Gastrocnemius medialis (tissue), 4 donors: ENCODE data around the gene UCK2. TPM values are rescaled to one million over a fixed set of nuclear protein-coding genes. Genes with fewer than 3 reads are reported as not detected.

ENCODE experiments used
- ATAC-seq, 2 donors: fragments of 150-250 bp; one replicate each; pipeline ENCODE4 v1.9.1; 2016
- DNase-seq, 2 donors: peaks; one replicate each; pipeline ENCODE4 v3.0.0-alpha.2; 2019
- H3K27ac ChIP-seq, 4 donors: fragments of 200-600 bp; sonication (generic); 1 replicate in 1 of 4; 2 replicates in 3 of 4; pipeline ENCODE4 v1.5.1; 2016 to 2018; ENCODE audit warnings: mild to moderate bottlenecking in 2 of 4, moderate library complexity in 1 of 4
- H3K27me3 ChIP-seq, 3 donors: fragments of 200-600 bp; sonication (generic) in 2 of 3; 1 replicate in 1 of 3; 2 replicates in 2 of 3; pipeline versions ENCODE4 v1.5.1 to v1.6.0; 2016 to 2019; ENCODE audit warnings: mild to moderate bottlenecking in 1 of 3, moderate library complexity in 1 of 3
- H3K36me3 ChIP-seq, 2 donors: fragments of 200-600 bp; sonication (generic) in 1 of 2; one replicate each; pipeline ENCODE4 v1.5.1; 2017 to 2018
- H3K4me1 ChIP-seq, 2 donors: fragments of 200-600 bp; sonication (generic) in 1 of 2; one replicate each; pipeline ENCODE4 v1.5.1; 2016 to 2017; ENCODE audit warnings: mild to moderate bottlenecking in 2 of 2
- H3K4me3 ChIP-seq, 4 donors: fragments of 200-600 bp; sonication (generic) in 3 of 4; 1 replicate in 1 of 4; 2 replicates in 3 of 4; pipeline ENCODE4 v1.5.1; 2016 to 2019; ENCODE audit warnings: mild to moderate bottlenecking in 2 of 4
- H3K9me3 ChIP-seq, 3 donors: fragments of 200-600 bp; sonication (generic) in 2 of 3; 1 replicate in 1 of 3; 2 replicates in 2 of 3; pipeline ENCODE4 v1.5.1; 2016 to 2019
- CTCF ChIP-seq, 5 experiments: fragments of 450-650 bp in 3 of 5; fragments of 200-600 bp in 2 of 5; sonication (generic) in 2 of 5; IDR thresholded peaks in 4 of 5; conservative IDR thresholded peaks in 1 of 5; 1 replicate in 4 of 5; 2 replicates in 1 of 5; pipeline ENCODE4 v1.5.1; 2016 to 2019; ENCODE audit warnings: antibody characterized with exemption in 5 of 5, mild to moderate bottlenecking in 3 of 5, moderate library complexity in 3 of 5
- POLR2A ChIP-seq, 2 donors: fragments of 450-650 bp; IDR thresholded peaks; one replicate each; pipeline ENCODE4 v1.6.1; 2017; ENCODE audit warnings: antibody characterized with exemption in 2 of 2, mild to moderate bottlenecking in 2 of 2, moderate library complexity in 2 of 2
- in situ Hi-C, 4 donors: fragments of 200-750 bp; cut with MboI; loops; one replicate each; pipeline versions ENCODE4 v1.15.0 to v1.8.0; 2017; ENCODE audit warnings: low sequenced_read_pairs in 4 of 4
- intact Hi-C: fragments of 100-400 bp; cut with DNase I; formaldehyde crosslinking; loops from one replicate; pipeline ENCODE4 v1.15.1; 2023; ENCODE audit warnings: low total_unique reads
- total RNA-seq, 4 donors: library from RNA; depleted of rRNA; stranded (reverse); fragments of >200 nt; gene quantifications; one replicate each; pipeline versions ENCODE4 v1.1.0 to v1.2.3, GENCODE V29; 2016

The UCK2 gene
- total RNA-seq, 4 donors from 2014 or later: 14.0 to 32.7 (median 24.1) TPM

GRCh38 chr1:165897326-165898303 lies 70.2 kb downstream of the UCK2 start:
- DNase-seq: no peak
- H3K27me3 ChIP-seq: no peaks in the 10 kb centered on the region
- ATAC-seq: no peak
- no peaks in the 10 kb centered on the region for H3K9me3 ChIP-seq
- in situ Hi-C loops (no loop called here), intact Hi-C loops (loop anchor here (1.0 to 5.0 kb wide), 2 partner anchors 40 to 68 kb away; no protein-coding TSS in a partner anchor)
- H3K4me3 ChIP-seq: no peak overlapping the region
- TF ChIP-seq POLR2A (IDR thresholded peaks at IDR 0.05): no peak
- TF ChIP-seq CTCF (IDR thresholded peaks at IDR 0.05 in 4 of 5, conservative IDR thresholded peaks at IDR 0.05 in 1 of 5): no peak
- H3K4me1 ChIP-seq: peaks cover 18 to 24% of the 10 kb centered on the region in 2 donors
- peak overlapping the region in 3 of 4 donors; percentile 35 to 87 (median 70) for H3K27ac ChIP-seq
- H3K36me3 ChIP-seq: no peaks in the 10 kb centered on the region

DNA sequence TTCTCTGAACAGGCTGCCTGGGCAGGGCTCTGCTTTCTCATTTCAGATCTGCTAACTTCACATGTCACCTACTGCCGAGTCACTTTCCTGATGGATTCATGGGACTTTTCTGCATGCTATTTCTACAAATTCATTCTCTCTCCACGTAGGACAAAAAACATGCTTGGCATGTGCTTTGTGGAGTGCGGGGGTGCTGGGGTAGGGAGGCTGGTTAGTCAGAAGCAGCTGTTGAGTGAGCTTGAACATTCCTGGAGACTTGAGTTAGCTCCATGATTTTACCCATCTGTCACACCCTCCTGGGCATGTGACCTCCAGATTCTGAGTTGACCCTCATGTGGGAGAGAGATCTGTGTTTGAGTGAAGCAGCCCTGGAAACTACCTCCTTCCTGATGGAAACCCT lies 71.4 kb downstream of the UCK2 start:
- intact Hi-C loops (loop anchor here (5.0 kb wide), 1 partner anchor 42 kb away; no protein-coding TSS in a partner anchor), in situ Hi-C loops (no loop called here)
- Histone ChIP-seq H3K9me3 (no peaks in the 10 kb centered on the region), H3K36me3 (no peaks in the 10 kb centered on the region), H3K27ac (peak overlapping the region; percentile 13 to 87 (median 33)), H3K4me1 (peaks cover 18 to 28% of the 10 kb centered on the region in 2 donors), H3K27me3 (no peaks in the 10 kb centered on the region), H3K4me3 (no peak overlapping the region)
- DNase-seq (peak in 1 of 2 donors; percentile 35), ATAC-seq (peak; percentile 36 to 41)
- TF ChIP-seq CTCF (IDR thresholded peaks at IDR 0.05 in 4 of 5, conservative IDR thresholded peaks at IDR 0.05 in 1 of 5) (no peak), POLR2A (IDR thresholded peaks at IDR 0.05) (peak in 1 of 2 donors; percentile 26)

DNA sequence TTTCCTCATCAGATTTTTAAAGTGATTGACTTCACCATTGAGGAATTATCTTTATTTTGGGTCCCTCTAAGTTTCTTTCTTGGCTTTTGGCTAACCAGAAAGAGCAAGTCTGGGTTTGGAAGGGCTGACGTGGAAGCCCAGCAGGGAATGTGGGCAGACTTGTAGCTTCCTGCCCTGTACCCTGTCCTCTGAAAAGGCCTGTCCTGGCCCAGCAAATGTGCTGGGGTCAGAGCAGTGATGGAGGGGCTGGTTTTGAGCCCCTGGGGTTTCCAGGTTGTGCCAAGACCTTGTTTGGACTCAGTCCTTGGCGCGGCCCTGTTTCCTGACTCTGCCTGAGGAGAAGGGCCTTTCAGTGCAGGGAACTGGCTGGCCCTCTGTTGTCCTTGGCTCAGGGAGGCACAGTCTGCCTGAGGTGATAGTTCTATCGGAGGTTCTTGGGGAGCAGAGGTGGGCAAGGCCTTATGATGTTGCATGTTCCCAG lies 72.1 kb downstream of the UCK2 start:
- Histone ChIP-seq H3K4me3 (no peak overlapping the region), H3K9me3 (no peaks in the 10 kb centered on the region), H3K27me3 (no peaks in the 10 kb centered on the region), H3K27ac (peak overlapping the region; percentile 13 to 87 (median 29)), H3K4me1 (peaks cover 18 to 31% of the 10 kb centered on the region in 2 donors), H3K36me3 (peaks cover 0 to 1% of the 10 kb centered on the region in 2 donors)
- DNase-seq (no peak), ATAC-seq (no peak)
- in situ Hi-C loops: no loop called here
- intact Hi-C loops: loop anchor here (5.0 kb wide), 1 partner anchor 42 kb away; no protein-coding TSS in a partner anchor
- TF ChIP-seq CTCF (IDR thresholded peaks at IDR 0.05 in 4 of 5, conservative IDR thresholded peaks at IDR 0.05 in 1 of 5): no peak
- TF ChIP-seq POLR2A (IDR thresholded peaks at IDR 0.05): no peak

DNA sequence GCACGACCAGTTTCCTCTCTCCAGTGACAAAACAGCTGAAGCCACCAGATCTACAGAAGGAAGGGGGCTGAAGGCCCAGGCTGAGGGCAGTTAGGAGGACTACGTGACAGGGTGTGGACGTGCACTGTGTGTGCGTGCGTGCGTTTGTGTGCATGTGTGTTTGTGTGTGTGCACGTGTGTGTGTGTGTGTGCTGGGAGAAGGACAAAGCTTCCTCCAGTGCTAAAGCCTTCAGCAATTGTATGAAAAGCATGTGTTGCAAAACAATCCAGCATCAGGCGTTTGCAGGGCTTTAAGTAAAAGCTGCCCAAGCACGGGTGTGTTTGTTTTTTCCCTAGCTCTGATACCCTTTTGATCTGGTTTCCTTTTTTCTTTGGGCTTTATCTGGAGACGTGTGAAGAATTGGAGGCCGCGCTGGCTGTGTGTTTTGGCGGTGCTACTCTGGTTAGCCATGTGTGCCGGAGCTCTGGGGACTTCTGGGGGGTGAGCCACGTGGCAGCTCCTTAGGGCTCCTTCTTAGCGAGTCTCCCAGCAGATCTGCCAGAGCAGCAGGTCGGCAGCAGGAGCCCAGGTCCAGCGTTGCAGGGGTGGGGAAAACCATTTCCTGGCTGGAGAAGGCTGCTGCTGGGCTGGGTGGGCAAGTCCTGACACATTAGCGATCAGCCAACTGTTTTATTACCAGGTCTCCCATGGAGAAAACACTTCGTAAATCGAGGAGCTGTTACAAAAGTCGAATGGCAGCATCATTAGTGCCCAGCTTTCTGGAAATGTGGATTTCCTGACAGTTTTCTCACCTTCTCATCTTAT lies 73.4 kb downstream of the UCK2 start:
- H3K27ac ChIP-seq: no peak overlapping the region
- ATAC-seq (no peak), DNase-seq (no peak)
- H3K36me3 ChIP-seq: peaks cover 0 to 11% of the 10 kb centered on the region in 2 donors
- TF ChIP-seq POLR2A (IDR thresholded peaks at IDR 0.05) (no peak), CTCF (IDR thresholded peaks at IDR 0.05 in 4 of 5, conservative IDR thresholded peaks at IDR 0.05 in 1 of 5) (no peak)
- no peak overlapping the region for H3K4me3 ChIP-seq
- intact Hi-C loops (no loop called here), in situ Hi-C loops (loop anchor here in 2 of 4 donors (10.0 to 25.0 kb wide), 2 partner anchors 76 to 138 kb away; partner anchors contain the start of genes TMCO1 (in 2 of the 2) and UCK2 (in 2 of the 2))
- H3K27me3 ChIP-seq: no peaks in the 10 kb centered on the region
- H3K4me1 ChIP-seq: peaks cover 18 to 31% of the 10 kb centered on the region in 2 donors
- no peaks in the 10 kb centered on the region for H3K9me3 ChIP-seq
